GM19238 (cell line): ENCODE measurements around the gene ZSWIM6.
A peak's percentile ranks its signal among the peaks of the same experiment; 100 is the strongest.

Experiments
- DNase-seq: peaks from one replicate; pipeline ENCODE4 v3.0.0; 2011; ENCODE audit warnings: low spot score; ENCODE audit not compliant: insufficient read length

The ZSWIM6 gene

DNA sequence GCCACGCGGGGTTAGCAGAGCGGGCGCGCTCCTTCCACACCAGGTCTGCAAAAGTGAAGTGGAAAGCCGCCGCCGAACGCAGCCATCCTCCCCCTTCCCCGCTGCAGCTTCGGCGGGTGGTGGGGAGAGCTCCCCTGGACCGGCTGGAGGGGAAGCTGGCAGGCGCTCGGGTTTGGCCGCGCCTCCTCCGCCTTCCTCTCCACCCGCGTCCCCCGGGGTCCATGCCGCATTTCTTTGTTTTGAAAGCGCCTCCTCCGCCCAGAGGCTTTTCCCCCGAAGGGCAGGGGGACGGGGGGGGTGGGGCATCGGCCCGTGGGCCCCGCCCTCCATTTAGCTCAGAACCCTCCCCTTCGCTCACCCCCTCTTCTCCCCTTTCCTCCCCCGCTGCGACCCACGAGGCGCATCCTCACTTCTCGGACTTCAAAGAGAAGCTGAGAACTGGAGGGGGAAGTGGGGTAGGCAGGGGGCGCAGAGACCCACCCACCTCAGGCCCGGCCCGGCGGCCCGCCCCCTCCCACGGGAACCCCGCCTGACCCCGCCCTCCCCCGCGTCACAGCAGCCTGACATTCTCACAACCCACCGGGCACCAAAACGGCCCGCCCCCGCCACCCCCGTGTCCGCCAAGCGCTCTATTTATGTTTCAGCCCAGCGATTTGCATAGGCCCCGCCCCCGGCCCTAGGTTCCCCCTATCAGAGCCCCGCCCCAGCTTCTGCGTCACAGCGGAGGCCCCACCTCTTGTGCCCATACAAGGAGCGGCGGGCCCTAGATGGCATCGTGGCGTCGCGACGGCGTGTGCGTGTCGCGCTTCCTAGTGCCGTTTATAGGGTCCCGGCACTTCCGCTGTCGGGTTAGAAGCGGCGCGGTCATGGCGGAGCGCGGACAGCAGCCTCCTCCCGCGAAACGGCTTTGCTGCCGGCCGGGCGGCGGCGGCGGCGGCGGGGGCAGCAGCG, at the start of gene ZSWIM6:
ZSWIM6 (plus strand) TSS at position 852 of the 951 bp plus-strand sequence; CDS start at position 867, 15 bp downstream.
- DNase-seq: peak; percentile 93

DNA sequence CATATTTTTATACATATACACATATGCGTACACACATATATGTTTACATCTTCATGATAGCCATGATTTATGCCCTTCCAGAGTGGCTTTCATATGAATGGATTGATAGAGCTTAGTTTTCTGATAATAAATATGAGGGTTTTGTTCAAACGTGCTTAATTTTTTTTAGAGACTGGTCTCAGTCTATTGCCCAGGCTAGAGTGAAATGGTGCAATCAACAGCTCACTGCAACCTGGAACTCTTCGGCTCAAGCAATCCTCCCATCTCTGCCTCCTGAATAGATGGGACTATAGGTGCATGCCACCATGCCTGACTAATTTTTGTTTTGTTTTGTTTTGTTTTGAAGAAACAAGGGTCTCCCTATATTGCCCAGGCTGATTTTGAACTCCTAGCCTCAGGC, 48.6 kb upstream of the ZSWIM6 start:
- no peak for DNase-seq

DNA sequence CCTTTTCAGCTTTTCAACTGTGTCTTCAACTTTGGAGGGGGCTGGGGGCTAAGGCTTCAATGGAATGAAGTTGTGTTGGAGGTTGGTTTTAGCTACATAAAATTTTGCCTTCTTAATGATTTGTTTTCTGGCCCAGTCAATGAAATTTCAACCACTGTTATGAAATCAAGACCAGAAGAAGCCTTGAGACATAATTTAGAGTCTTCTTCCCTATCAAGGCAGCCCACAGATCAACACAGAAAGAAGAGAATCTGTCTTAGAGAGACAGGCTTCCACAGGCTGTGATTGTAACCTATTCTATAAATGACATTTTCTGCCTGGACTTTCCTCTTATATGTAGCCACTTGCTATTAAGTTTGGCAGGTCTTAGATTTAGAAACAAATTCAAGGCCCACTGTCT, 46.5 kb upstream of the ZSWIM6 start:
- no peak for DNase-seq

DNA sequence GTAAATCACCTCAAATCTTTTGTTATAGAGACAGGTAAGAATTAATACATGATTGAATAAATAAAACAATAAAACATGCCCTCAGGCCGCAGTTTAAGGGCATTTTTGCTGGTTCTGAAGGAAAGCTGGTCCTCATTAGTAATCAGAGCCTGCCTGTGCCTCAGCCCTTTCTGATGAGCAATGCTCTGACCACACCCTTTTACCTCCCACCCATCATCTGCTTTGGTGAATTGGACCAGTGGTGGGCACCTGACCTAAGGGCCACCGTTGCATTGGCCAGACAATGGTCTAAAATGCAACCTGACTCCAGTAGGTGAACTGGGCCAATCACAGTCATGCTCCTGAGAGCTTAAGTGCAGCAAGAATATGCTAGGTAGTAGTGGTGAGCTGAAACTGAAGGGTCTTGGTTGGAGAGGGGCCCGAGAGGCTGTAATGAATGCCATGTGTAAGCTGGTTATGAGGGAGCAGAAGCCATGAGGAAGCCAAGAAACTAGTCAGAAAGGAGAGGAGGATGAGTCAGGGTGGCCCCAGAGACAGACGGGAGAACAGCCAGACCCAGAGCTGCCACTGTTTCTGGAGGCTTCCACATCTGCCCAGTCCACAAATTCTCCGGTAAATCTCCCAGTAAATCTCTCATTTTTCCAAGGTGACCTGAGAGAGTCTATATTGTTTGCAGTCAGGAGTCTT, 45.5 kb upstream of the ZSWIM6 start:
- no peak for DNase-seq

DNA sequence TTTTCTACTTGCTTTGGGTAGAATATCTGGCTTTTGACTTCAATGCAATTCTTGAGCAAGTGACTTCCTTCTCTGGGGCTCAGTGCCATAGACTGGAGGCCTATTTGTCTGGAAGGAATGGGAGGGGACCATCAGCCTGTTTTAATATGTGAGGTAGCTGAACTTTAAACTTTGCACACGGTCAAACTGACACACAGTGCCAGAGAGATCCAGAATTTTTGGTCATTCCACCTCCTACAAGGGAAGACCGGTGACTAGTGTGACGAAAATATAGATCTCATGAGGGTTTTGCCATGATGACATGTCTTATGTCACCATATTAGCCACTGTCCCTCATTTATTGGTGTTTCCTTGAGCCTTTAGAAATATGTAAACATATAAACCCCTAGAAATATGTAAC, 44.6 kb upstream of the ZSWIM6 start:
- no peak for DNase-seq

DNA sequence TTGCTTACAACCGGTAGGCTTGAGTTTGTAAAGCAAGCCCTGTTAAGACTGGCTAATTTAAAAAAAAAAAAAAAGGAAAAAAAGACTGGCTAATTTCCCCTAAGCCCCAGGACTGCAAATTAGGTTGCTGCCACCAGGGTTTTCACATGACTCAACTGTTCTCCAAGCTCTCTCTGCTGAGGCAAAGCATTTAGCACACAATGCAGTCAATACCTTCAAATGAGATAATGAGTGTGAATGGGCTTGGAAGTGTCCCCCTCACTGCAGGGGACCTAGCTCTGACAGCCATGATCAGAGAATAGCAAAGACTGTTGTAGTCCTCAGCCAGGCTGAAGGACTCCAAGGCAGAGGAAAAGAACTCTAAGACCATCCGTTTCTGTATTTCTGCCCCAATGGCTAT, 42.8 kb upstream of the ZSWIM6 start:
- no peak for DNase-seq

DNA sequence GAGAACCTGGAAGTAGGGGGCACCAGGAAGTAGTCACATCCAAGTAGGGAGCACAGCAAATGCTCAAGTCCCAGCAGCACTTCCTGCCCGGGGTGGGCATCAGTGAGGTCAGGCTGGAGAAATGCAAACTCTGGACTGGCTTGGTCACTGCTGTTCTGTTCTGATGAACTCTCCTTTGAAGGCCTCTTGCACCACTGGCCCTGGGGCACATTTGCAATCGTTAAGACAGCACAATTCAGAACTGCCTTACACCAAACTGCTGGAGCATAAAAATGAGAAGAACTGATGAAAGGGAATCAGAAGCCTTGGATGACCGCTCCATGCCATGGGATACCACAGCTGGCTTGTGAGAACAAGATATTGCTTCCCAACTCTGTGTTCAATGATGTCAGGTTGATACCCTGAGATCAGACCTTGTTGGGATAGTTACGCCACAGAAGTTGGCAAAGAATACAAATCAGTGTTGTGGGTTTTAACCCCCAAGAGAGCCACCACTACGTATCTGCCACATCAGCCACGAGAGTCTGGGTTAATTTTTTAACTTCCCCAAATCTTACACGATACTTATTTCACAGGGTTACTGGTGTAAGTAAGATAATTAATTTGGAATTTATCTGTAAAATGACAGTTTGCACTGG, 42.3 kb upstream of the ZSWIM6 start:
- DNase-seq: no peak

DNA sequence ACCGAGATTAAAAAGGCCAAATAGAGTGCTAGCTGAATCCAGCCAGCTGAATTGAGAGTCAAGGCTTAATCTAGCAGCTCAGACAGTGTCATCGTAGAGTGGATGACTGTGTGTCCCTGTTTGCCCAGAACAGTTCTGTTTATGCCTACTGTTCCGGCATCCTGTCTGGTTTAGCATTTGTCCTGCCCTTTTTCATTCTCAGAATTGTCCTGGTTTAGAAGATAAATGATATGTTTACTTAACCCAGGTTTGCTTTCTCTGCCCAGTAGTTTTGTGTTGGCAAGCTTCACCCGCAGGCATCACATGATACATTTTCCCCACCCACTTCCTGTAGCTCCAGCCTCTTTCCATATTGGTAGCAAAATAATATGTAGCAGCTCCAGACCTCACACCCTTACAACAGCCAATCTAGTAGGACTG, 41.3 kb upstream of the ZSWIM6 start:
- DNase-seq: no peak

DNA sequence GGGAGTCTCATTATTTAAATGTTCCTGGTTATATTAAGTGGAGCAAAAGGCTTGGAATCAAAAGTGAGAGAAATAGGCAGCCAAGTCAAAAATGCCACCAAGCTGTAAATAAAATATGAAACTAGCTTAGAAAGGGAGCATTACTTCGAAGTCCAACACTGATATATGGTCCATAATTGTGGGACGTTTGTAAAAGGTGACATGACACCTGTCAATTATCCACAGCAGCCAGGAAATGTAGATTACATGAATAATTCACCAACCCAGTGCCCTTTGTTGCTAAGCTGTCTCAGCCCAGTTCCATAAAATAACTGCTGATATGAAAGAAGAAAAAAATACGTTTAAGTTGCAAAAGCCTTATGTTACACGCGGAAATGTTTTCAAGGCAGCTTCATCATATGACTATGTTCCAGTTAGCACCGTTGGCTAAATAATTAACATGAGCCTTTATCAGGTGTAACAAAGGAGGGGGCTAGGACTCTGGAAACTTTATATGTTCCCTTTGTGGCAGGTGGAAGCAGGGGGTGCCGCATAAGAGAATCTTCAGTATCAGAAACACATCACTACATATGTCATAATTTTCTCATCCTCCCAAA, 39.9 kb upstream of the ZSWIM6 start:
- DNase-seq: no peak

DNA sequence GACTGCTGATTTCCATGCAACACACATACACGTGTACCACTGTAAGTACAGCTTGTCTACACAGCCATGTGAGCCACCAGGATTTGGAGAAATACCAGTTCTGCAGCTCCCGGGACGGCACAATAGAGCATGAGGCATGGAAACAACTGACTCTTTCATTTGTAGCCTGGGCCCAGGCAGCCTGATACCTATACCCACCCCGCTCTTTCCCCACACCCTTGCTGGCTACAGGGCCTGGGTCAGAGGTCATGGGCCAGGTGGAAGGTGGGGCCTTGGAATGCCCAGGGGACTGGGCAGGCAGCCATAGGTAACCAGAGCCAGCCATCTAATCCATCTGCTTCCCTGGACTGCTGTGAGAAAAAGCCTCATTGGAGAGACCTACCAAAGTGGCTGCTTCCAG, 39.0 kb upstream of the ZSWIM6 start:
- DNase-seq: no peak

DNA sequence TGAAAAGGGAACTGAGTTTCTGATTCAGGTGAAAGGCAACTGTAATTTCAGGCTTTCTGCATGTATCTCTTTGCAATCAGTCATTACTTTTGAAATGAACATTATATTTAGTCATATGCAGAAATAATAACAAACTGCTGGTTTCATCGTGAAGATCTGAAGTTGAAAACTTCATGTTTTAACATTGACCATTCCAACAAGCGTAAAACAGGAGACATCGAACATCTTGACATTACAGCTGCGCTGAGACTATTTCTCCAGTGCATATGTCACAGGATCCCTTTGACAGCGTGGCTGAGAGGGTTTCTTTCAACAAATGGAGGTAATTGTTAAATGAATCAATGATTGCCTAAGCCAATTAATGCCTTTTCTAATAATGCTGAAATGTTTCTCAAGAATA, 38.2 kb upstream of the ZSWIM6 start:
- DNase-seq: no peak

DNA sequence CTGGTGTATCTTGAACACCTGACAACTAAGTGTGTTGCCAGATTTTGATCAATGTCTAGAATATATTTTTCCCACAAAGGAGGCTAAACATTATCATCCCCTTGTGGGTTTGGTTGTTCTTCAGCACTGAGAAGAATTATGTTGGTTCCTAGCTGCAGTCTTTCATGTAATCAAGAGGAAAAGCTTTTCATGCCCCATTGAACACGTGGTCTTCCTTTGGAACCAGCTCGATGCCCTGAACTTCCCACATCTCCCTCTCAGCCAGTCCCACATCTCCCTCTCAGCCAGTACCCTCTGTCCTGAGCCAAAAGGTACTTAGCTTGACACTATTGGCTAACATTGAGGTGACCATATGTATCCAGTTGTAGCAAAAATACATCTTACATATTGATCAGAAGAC, 36.7 kb upstream of the ZSWIM6 start:
- no peak for DNase-seq

DNA sequence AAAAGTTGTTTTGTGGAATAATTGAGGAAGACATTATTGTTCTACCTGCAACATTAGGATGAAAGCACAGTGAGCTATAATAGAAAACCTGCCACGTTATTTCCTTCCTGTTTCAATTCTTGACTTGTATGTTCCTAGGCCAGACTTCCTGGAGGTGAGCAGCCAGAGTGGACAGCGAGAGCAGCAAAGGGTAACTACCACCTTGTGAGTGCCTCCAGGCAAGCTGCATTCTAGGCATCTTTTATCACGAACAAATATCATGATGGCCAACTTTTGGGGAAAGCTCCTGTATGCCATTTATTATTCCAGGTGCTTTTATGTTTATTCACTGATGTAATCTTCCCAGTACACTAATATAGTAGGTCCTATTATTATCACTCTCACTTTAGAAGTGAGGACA, 34.0 kb upstream of the ZSWIM6 start:
- no peak for DNase-seq

DNA sequence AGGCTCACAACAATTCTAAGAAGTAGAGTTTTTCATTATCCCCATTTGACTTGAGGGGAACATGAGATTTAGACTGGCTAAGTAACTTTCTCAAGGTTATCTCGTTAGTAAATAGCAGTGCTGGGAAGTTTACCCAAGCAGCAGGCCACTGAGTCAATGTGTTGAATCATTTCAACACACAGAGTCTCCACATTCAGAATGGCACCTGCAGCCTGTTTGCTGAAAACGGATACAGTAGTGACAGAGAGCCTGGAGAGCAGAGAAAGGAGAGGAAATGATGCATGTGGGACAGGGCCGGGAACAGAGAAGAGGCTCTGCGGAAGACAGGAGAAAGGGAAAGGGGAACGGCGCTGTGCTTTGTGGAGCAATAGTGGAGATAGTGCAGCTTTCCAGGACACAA, 33.5 kb upstream of the ZSWIM6 start:
- DNase-seq: no peak

DNA sequence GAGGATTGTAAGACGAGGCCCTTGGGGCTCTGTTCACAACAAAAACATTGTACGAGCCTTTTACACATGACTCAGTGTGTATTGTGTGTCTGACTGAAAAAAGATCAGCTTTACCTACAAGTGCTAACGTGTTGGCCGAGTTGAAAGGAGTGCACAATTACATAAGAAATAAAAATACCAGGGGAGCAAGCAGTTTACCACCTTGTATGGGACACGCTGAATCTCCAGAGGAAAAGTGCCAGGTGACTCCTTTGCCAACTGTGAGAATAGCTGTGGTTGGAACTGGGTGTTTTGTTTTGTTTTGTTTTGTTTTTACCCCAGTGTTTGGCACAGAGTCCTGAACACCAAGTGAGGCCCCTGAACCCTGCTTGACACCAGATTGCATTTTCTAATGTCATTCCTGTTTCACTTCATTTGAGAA, 32.8 kb upstream of the ZSWIM6 start:
- DNase-seq: no peak

DNA sequence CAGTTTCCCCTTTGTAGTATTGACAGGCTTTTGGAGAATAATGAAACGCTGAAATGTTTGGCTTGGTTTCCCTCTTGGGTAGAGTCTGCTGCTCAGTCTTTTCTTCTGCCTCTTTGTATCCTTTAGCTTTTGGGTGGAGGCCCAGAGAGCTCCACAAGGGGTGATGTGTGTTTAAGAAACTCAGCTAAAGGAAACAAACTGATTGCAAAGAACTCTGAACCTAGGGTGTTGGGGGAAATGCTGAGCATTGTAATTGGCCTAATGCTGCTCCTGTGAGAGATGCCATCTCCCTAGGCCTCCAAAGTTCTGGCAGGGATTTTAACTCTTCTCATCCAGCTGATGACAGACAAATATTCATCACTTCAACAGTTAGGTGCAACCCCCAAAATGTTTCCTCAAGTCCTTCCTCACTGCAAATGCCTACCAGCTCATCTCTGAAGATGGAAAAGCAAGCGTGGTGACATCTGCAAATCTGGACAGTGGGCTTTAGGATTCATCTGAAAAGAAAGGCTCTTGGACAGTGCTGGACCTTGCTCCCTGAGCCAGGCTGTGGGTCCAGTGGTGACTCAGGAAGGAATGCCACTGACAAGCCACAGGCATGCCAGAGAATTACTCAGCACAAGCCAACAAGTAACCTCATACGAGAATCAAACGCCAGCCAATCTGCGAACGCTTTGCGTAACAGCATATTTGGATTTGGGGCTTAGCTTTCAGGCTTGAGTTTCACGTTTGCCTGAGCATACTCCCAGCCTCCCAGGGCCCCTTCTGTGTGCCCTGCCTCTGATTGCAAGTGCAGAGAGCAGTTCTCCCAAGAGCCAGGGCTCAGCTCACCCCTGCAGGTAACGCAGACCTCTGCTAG, 30.5 kb upstream of the ZSWIM6 start:
- DNase-seq: no peak

DNA sequence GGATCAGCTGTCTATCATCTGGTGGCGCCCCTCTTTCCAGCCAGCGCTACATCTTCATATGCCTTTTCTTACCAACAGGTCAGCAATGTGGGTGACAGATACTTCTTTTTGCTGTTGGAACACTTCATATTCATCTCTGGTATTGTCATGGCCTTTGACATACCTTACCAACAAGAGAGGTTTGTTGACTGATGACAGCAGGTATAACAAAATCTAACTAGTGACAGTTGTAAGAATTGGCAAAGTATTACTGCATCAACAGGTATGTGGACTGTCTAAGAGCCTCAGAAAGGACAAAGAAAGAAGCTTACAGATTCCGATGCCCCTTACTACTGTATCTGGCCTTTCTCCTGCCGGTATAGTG, 29.9 kb upstream of the ZSWIM6 start:
- DNase-seq: no peak

DNA sequence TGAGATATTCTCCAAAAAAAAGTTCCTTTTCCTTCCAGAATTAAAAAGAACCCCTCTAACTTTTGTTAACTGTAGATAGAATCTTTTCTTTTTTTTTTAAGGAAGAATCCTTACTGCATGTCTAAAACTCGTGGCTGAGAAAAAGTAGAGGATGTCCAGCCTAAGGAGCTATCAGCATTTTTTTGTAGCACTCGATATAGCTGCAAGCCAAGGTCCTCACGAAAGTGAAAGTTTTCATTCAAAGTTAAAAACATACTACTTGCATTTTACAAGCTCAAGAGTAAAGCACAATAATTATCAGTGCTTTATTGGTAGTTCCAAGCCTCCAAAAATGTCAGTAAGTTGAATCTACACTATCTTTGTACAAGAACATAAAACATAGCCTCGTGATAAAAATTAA, 28.7 kb upstream of the ZSWIM6 start:
- DNase-seq: no peak

DNA sequence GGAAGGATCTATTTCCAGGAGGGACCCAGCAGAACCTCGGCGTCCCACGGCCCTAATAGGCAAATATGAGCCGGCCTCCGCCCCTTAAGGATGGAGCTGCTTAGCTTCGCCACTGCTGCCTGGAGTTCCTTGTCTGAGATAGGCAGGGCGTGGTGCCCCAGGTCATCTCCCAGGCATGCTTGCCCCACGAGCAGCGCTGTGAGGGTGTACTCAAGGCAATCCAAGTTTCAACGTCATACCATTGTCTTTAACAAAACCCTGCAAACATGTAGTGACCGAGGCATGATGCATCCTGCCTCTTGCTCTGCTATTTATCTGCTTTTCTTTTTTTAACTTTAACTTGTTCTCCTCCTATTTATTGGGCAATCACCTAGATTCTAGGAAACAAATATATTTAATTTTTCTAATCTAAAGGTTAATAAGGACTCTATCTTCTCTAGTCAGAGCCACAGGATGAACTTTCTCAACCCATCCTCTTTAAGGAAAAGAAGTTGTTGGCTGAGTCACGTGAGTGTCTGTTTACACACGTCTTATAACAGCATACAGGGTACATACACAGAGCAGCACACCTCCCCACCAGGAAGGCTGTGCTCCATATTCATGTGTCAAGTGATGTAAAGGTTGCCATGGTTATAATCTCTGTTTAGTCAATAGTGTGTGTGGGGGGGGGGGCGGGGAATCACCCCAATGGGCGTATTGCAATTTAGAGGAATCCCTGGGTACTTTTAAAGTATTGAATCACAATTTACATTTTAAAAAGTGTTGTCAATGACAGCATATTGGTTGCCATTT, 27.3 kb upstream of the ZSWIM6 start:
- no peak for DNase-seq

DNA sequence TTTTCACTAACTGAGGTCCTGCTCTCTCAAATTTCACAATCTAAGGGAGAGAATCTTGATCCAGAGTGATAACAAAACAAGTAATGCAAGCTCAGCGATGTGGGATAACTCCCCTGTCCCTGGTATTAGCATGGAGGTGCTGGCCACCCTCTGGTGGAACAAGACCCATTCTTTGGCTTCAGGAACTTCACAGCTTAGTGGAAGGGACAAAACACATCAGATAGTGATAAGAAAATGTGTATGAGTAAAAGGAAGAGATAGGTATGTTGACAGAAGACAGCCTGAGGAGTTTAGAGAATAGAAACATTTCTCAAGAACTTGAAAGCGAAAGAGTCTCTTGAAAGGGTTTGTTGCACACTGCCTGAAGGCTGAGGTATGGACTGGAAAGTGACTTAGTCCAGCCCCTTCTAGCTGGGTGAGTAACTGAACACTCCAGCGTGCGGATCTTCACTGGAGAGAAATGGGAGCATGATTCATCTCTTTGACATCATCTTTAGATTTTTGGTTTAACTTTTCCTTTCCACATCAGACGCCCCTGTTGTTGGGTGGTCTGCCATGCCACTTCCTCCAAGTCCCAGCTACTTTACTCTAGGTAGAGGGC, 25.4 kb upstream of the ZSWIM6 start:
- DNase-seq: no peak
